Suppressor macrophage treated with lipopolysaccharide for 4 hours (primary cell): ENCODE measurements around the gene FBXL2.
A peak's percentile ranks its signal among the peaks of the same experiment; 100 is the strongest.
"Not testable (repeated sequence)": the region's sequence is repeated elsewhere in the genome, so short reads cannot be mapped to it uniquely, and the experiment has no call there.

Experiments used
- DNase-seq: peaks from one replicate; pipeline ENCODE4 v3.0.0-alpha.2; 2020

FBXL2 gene

GRCh38 chr3:33317963-33318709 lies 40.9 kb downstream of the FBXL2 start:
- no peak for DNase-seq

- no peak for DNase-seq
Measured at GRCh38 chr3:33318710-33319380, 41.6 kb downstream of the FBXL2 start.

- DNase-seq = no peak
Measured at GRCh38 chr3:33322412-33322811, 45.2 kb downstream of the FBXL2 start.

- no peak for DNase-seq
Measured at GRCh38 chr3:33331414-33331813, 54.2 kb downstream of the FBXL2 start.

GRCh38 chr3:33334364-33334763 lies 57.1 kb downstream of the FBXL2 start:
- no peak for DNase-seq

- not testable (repeated sequence) for DNase-seq
Measured at GRCh38 chr3:33338936-33339465, 61.8 kb downstream of the FBXL2 start.

GRCh38 chr3:33339758-33340157 lies 62.5 kb downstream of the FBXL2 start:
- no peak for DNase-seq

- no peak for DNase-seq
Measured at GRCh38 chr3:33355611-33356010, 78.4 kb downstream of the FBXL2 start.

GRCh38 chr3:33358172-33358781 lies 81.0 kb downstream of the FBXL2 start:
- DNase-seq = no peak

GRCh38 chr3:33360136-33360825 lies 83.0 kb downstream of the FBXL2 start:
- DNase-seq = no peak

GRCh38 chr3:33363113-33363800 lies 86.0 kb downstream of the FBXL2 start:
- DNase-seq = no peak

- no peak for DNase-seq
Measured at GRCh38 chr3:33364060-33364459, 86.8 kb downstream of the FBXL2 start.

GRCh38 chr3:33364531-33365128 lies 87.4 kb downstream of the FBXL2 start:
- DNase-seq = no peak

- DNase-seq = peak; percentile 58
Measured at GRCh38 chr3:33372218-33373081, 95.2 kb downstream of the FBXL2 start.

- DNase-seq = no peak
Measured at GRCh38 chr3:33373082-33373437, 95.8 kb downstream of the FBXL2 start.

GRCh38 chr3:33377489-33377888 lies 100.2 kb downstream of the FBXL2 start:
- no peak for DNase-seq

- peak; percentile 6 for DNase-seq
Measured at GRCh38 chr3:33377931-33378330, 100.7 kb downstream of the FBXL2 start.

- DNase-seq = no peak
Measured at GRCh38 chr3:33380653-33381052, 103.4 kb downstream of the FBXL2 start.

GRCh38 chr3:33383951-33384350 lies 106.7 kb downstream of the FBXL2 start:
- DNase-seq = no peak

- DNase-seq = no peak
Measured at GRCh38 chr3:33385423-33385822, 108.2 kb downstream of the FBXL2 start.

GRCh38 chr3:33386631-33387030 lies 109.4 kb downstream of the FBXL2 start:
- no peak for DNase-seq
